A673 (cell line): Measurements from ENCODE around the gene BASP1. TPM values are rescaled to one million over a fixed set of nuclear protein-coding genes. Genes with fewer than 3 reads are reported as not detected.

Experiments
- Bru-seq: library from RNA; stranded (reverse); fragments of 400-500 nt; gene quantifications from one replicate; lab custom pipeline; 2021; lab: Mats Ljungman, UMichigan
- BruChase-seq, 2 experiments: library from RNA; stranded (reverse); fragments of 400-500 nt; gene quantifications; one replicate each; lab custom pipeline; 2021; lab: Mats Ljungman, UMichigan
- BruUV-seq: library from RNA; stranded (reverse); fragments of 400-500 nt; replicated peaks from 2 replicates; lab custom pipeline; 2021; lab: Mats Ljungman, UMichigan
- CTCF ChIA-PET: fragments of 300-600 bp; sonication (Branson Sonifier 250); formaldehyde crosslinking; loops from one replicate; lab custom pipeline; 2022; ENCODE audit warnings: antibody characterized with exemption; lab: Charles Lee
- POLR2A ChIA-PET: fragments of 300-600 bp; sonication (Branson Sonifier 250); formaldehyde crosslinking; loops from one replicate; lab custom pipeline; 2022; ENCODE audit warnings: antibody characterized with exemption; ENCODE audit not compliant: low non-redundant PET; lab: Charles Lee
- DNase-seq: peaks from one replicate; pipeline ENCODE4 v3.0.0-alpha.2; 2015; ENCODE audit warnings: low spot score
- H3K27ac ChIP-seq: fragments of 200-600 bp; sonication (generic); 2 replicates; pipeline ENCODE4 v1.5.1; 2016; ENCODE audit warnings: mixed run types, low read depth, mild to moderate bottlenecking, mixed read lengths, antibody characterized with exemption, low read length; ENCODE audit not compliant: poor library complexity, severe bottlenecking
- H3K27me3 ChIP-seq: fragments of 200-600 bp; sonication (generic); replicated peaks from 2 replicates; pipeline ENCODE4 v1.6.1; 2017; ENCODE audit warnings: mixed run types, low read depth, mild to moderate bottlenecking, mixed read lengths, antibody characterized with exemption, low read length; ENCODE audit not compliant: insufficient read depth, poor library complexity
- H3K36me3 ChIP-seq: fragments of 200-600 bp; sonication (generic); 2 replicates; pipeline ENCODE4 v1.6.1; 2016; ENCODE audit warnings: mixed run types, mild to moderate bottlenecking, mixed read lengths, antibody characterized with exemption, low read length; ENCODE audit not compliant: insufficient read depth, poor library complexity, severe bottlenecking
- H3K4me1 ChIP-seq: fragments of 200-600 bp; sonication (generic); 2 replicates; pipeline ENCODE4 v1.6.1; 2017; ENCODE audit warnings: mixed run types, mild to moderate bottlenecking, mixed read lengths, antibody characterized with exemption, low read length; ENCODE audit not compliant: insufficient read depth, poor library complexity, severe bottlenecking
- H3K4me3 ChIP-seq: fragments of 200-600 bp; sonication (generic); 2 replicates; pipeline ENCODE4 v1.5.1; 2016; ENCODE audit warnings: low read depth, mixed run types, mild to moderate bottlenecking, mixed read lengths, low read length; ENCODE audit not compliant: poor library complexity, severe bottlenecking
- H3K9me3 ChIP-seq: fragments of 200-600 bp; sonication (generic); 2 replicates; pipeline ENCODE4 v1.6.1; 2016; ENCODE audit warnings: mixed run types, low read depth, mild to moderate bottlenecking, mixed read lengths, antibody characterized with exemption, low read length; ENCODE audit not compliant: poor library complexity, severe bottlenecking
- CTCF ChIP-seq: fragments of 300-800, 200-600 bp; sonication (generic); conservative IDR thresholded peaks from 2 replicates; pipeline ENCODE4 v1.5.1; 2017; ENCODE audit warnings: low read depth, mild to moderate bottlenecking, antibody characterized with exemption, low read length, moderate library complexity, mixed read lengths
- EZH2 ChIP-seq: fragments of 200-600 bp; sonication (generic); IDR thresholded peaks from 2 replicates; pipeline ENCODE4 v1.6.1; 2017; ENCODE audit warnings: borderline replicate concordance, low read depth, mild to moderate bottlenecking, mixed read lengths, antibody characterized with exemption, low read length; ENCODE audit not compliant: poor library complexity, severe bottlenecking
- intact Hi-C: fragments of 100-400 bp; cut with micrococcal nuclease; formaldehyde crosslinking; loops from one replicate; pipeline ENCODE4 v1.10.0; 2022; ENCODE audit not compliant: unreplicated experiment
- long read RNA-seq: library from polyadenylated mRNA; stranded (forward); transcript quantifications from one replicate; pipeline ENCODE4 v2.0.0, GENCODE V29; 2022
- total RNA-seq: library from RNA; stranded (reverse); gene quantifications from 2 replicates; pipeline ENCODE4 v1.2.3, GENCODE V29; 2021

Gene BASP1
- 394 and 397 TPM in 2 replicates for total RNA-seq
- percentile 99 among the genes with signal in this experiment for Bru-seq, nascent RNA
- BruChase-seq, experiment 1, labeled RNA remaining after a 2-hour chase: percentile 96 among the genes with signal in this experiment
- BruChase-seq, experiment 2, labeled RNA remaining after a 6-hour chase: percentile 95 among the genes with signal in this experiment
- long read RNA-seq, transcript BASP1-201 (2 exons, 1,878 nt): major isoform, 33 of 161 reads
- long read RNA-seq, partial matches to known transcripts: 29 of 161 reads
- long read RNA-seq, other reads (novel, unspliced or antisense): 99 of 161 reads

GRCh38 chr5:17217493-17218352 is at the start of gene BASP1:
Gene BASP1 (plus strand): TSS chr5:17217631. CDS start chr5:17275217, 57,586 bp downstream.
- Histone ChIP-seq H3K36me3 (peaks cover 25% of the 10 kb centered on the region), H3K27me3 (no peaks in the 10 kb centered on the region), H3K9me3 (no peaks in the 10 kb centered on the region), H3K4me3 (peak within 1 kb of the TSS; percentile 91), H3K27ac (peak within 1 kb of the TSS; percentile 88), H3K4me1 (peaks cover 43% of the 10 kb centered on the region)
- ChIA-PET POLR2A (interaction anchor here (0.5 to 0.6 kb wide), 5 partner anchors 226 to 1696 kb away, joined by 3 to 8 read pairs (median 5); partner anchors contain the start of gene MYO10), CTCF (interaction anchor here (0.7 to 2.2 kb wide), 2 partner anchors 1064 to 1087 kb away, joined by 4 to 10 read pairs; no protein-coding TSS in a partner anchor)
- TF ChIP-seq EZH2 (no peak), CTCF (no peak)
- no TSS peak for BruUV-seq
- DNase-seq: peak; percentile 94
- intact Hi-C loops: loop anchor here (2.0 to 10.0 kb wide), 7 partner anchors 65 to 1095 kb away; no protein-coding TSS in a partner anchor

GRCh38 chr5:17169507-17169906 is 47.9 kb upstream of the BASP1 start:
- intact Hi-C loops: no loop called here
- CTCF ChIA-PET: interaction anchor here (0.7 kb wide), 1 partner anchor 10 kb away, joined by 5 read pairs; no protein-coding TSS in a partner anchor
- H3K27ac ChIP-seq: peak overlapping the region; percentile 66

More at GRCh38 chr5:17169507-17169906, 47.9 kb upstream of the BASP1 start:
- no peak overlapping the region for H3K4me3 ChIP-seq
- no peaks in the 10 kb centered on the region for H3K36me3 ChIP-seq
- no peaks in the 10 kb centered on the region for H3K27me3 ChIP-seq
- no peaks in the 10 kb centered on the region for H3K9me3 ChIP-seq
- BruUV-seq: no TSS peak
- peak; percentile 58 for DNase-seq
- TF ChIP-seq CTCF (no peak), EZH2 (no peak)
- H3K4me1 ChIP-seq: peaks cover 31% of the 10 kb centered on the region
- POLR2A ChIA-PET: interaction anchor here (0.6 kb wide), 2 partner anchors 20 to 362 kb away, joined by 3 to 8 read pairs; no protein-coding TSS in a partner anchor
